HG02678 (cell line): ENCODE data around the gene NPB.

Experiments used
- ATAC-seq: cut with Tn5 transposase; IDR thresholded peaks from one replicate; pipeline ENCODE4 v1.9.1; 2021; ENCODE audit warnings: mild to moderate bottlenecking, moderate library complexity; ENCODE audit not compliant: unreplicated experiment

Gene NPB

GRCh38 chr17:81934850-81935708 is 33.0 kb downstream of the NPB start:
- no peak for ATAC-seq

GRCh38 chr17:81935709-81936084 is 33.7 kb downstream of the NPB start:
- no peak for ATAC-seq

GRCh38 chr17:81939218-81939617 is 37.2 kb downstream of the NPB start:
- ATAC-seq, result no peak

- no peak for ATAC-seq
These were observed 37.9 kb downstream of the NPB start for GRCh38 chr17:81939881-81940385.

GRCh38 chr17:81940538-81941483 is 38.8 kb downstream of the NPB start:
- ATAC-seq, result no peak

DNA sequence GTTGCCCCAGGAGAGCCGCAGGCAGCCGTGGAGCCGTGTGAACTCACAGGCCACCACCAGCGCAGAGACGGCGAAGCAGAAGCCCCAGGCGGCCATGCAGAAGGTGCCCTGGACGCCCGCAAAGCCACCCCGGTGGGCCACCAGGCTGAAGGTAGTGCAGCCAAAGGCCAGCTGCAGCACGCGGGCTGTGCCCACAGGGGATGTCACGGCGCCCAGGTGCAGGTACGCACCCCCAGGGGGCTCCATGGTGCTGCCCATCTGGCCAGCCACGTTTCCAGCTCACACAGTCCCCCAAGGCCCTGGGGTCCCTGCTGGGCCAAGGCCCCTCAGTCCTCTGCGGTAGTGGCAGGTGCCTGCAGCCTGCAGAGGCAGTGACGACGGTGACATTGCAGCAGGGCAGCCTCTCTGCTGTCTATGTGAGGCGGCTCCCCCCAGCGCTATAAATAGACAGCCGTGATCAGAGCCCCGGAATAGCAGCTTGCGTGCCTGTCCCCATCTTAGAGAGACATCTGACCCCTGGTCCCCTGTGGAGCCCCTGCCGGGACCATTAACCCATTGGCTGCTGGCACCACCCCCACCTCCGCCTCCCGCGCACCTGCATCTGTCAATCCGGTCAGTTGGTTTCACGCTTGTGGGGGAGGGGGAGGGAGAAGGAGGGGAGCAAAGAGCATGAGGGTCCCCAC is 39.6 kb downstream of the NPB start:
- no peak for ATAC-seq

GRCh38 chr17:81942167-81942553 is 40.1 kb downstream of the NPB start:
- no peak for ATAC-seq

DNA sequence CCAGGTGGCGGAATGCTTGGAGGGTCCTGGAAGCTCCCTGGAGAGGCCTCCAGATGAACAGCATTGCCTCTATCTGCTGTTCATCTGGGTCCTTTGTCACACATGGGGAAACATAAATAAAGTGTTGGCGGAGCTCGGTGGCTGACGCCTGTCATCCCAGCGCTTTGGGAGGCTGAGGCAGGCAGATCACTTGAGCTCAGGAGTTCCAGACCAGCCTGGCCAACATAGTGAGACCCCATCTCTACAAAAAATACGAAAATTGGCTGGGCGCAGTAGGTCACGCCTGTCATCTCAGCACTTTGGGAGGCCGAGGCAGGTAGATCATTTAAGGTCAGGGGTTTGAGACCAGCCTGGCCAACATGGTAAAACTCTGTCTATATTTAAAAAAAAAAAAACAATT is 42.8 kb downstream of the NPB start:
- ATAC-seq, result no peak

DNA sequence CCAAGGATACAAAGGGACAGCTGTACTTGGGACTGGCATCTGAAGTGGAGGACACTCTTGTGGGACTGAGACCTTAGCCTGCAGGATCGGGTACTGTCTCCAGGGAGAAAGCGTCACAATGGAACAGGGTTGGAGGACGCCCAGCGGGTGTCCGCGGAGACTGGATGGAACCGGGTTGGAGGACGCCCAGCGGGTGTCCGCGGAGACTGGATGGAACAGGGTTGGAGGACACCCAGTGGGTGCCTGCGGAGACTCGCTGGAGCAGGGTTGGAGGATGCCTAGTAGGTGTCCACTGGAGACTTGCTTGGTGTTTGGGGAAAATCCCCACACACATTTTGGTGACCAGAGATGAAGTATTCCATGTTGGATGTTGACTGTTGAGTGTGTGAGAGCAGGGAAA is 45.2 kb downstream of the NPB start, which contains the start of gene MYADML2:
MYADML2 (minus strand) TSS at position 45 of the 400 bp plus-strand sequence. CDS start 5,492 bp downstream, outside the sequence.
- no peak for ATAC-seq

- ATAC-seq, result no peak
These were observed 46.8 kb downstream of the NPB start for GRCh38 chr17:81948635-81949378.

GRCh38 chr17:81950501-81950900 is 48.5 kb downstream of the NPB start:
- ATAC-seq, result no peak

- ATAC-seq, result no peak
These were observed 50.0 kb downstream of the NPB start for GRCh38 chr17:81951785-81952684.
